Left ventricle myocardium inferior (tissue), 1 donor: Measurements from ENCODE around the gene TAF10. TPM values are rescaled to one million over a fixed set of nuclear protein-coding genes. Genes with fewer than 3 reads are reported as not detected.

Source experiments
- DNase-seq: peaks from one replicate; pipeline ENCODE4 v3.0.0-alpha.2; 2020
- H3K27ac ChIP-seq: fragments of 200-600 bp; replicated peaks from 2 replicates; pipeline ENCODE4 v1.8.0; 2021
- H3K27me3 ChIP-seq: fragments of 200-600 bp; 2 replicates; pipeline ENCODE4 v1.8.0; 2021; ENCODE audit warnings: low read depth
- H3K36me3 ChIP-seq: fragments of 200-600 bp; 2 replicates; pipeline ENCODE4 v1.8.0; 2021
- H3K4me1 ChIP-seq: fragments of 200-600 bp; 2 replicates; pipeline ENCODE4 v1.8.0; 2021
- H3K4me3 ChIP-seq: fragments of 200-600 bp; 2 replicates; pipeline ENCODE4 v1.8.0; 2021; ENCODE audit warnings: mild to moderate bottlenecking, moderate library complexity
- H3K9me3 ChIP-seq: fragments of 200-600 bp; replicated peaks from 2 replicates; pipeline ENCODE4 v1.8.0; 2021
- intact Hi-C: fragments of 100-400 bp; cut with micrococcal nuclease; formaldehyde crosslinking; loops from one replicate; pipeline ENCODE4 v1.11.0; 2022
- total RNA-seq: library from RNA; stranded (reverse); fragmentation: NEBNext Ultra II Directional; extraction: Animal tissue kit (Norgen Biotek cat#: 25700); gene quantifications from one replicate; pipeline ENCODE4 v1.2.1, GENCODE V29; 2021
- TF ChIP-seq, protein P1 (sequence below): fragments of 200-600 bp; IDR thresholded peaks from 2 replicates; pipeline ENCODE4 v1.8.0; 2021; ENCODE audit warnings: antibody characterized with exemption, mild to moderate bottlenecking, borderline replicate concordance
- donor health status: DM: no; HTN: yes; CAD: no; lungs with severe emphysema.

The TAF10 gene
- total RNA-seq, 1 donor from 2014 or later = 106 TPM

DNA sequence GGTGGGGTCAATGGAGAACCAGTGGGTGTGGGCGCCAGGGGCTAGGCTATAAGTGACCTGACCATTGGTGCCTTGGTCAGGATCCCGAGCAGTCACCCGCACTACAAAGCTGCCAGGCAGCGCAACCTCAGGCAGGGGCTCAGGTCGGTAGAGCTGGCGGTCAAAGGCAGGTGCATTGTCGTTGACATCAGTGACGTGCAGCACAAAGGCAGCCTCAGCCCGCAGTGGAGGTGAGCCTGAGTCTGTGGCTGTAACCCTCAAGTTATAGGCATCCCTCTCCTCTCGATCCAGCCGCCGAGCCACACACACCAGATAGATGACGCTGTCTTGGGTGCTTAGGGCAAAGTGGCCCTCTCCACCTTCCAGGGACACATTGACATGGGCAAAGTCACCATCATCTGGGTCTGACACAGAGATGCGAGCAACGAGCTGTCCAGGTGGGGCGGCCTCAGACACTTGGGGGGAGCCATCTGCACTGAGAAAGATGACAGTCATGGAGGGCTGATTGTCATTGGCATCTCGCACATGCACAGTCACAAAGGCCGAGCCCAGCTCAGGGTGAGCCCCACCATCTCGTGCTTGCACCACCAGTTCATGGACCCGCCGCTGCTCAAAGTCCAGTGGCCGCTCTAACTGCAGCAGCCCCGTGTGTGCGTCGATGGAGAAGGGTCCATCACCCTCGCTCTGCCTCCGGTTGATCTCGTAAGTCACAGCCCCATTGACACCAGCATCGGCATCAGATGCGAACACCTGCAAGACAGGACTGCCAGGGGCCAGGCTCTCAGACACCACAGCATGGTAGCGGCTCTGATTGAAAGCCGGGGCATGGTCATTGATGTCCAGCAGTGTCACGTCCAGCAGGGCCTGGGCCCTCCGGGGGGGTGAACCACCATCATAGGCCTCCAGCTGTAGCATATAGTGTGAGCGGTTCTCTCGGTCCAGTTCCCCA, 28.3 kb upstream of the TAF10 start:
- no peaks in the 10 kb centered on the region for H3K27me3 ChIP-seq
- TF ChIP-seq, protein P1, sequence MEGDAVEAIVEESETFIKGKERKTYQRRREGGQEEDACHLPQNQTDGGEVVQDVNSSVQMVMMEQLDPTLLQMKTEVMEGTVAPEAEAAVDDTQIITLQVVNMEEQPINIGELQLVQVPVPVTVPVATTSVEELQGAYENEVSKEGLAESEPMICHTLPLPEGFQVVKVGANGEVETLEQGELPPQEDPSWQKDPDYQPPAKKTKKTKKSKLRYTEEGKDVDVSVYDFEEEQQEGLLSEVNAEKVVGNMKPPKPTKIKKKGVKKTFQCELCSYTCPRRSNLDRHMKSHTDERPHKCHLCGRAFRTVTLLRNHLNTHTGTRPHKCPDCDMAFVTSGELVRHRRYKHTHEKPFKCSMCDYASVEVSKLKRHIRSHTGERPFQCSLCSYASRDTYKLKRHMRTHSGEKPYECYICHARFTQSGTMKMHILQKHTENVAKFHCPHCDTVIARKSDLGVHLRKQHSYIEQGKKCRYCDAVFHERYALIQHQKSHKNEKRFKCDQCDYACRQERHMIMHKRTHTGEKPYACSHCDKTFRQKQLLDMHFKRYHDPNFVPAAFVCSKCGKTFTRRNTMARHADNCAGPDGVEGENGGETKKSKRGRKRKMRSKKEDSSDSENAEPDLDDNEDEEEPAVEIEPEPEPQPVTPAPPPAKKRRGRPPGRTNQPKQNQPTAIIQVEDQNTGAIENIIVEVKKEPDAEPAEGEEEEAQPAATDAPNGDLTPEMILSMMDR = no peak
- no peak for DNase-seq

DNA sequence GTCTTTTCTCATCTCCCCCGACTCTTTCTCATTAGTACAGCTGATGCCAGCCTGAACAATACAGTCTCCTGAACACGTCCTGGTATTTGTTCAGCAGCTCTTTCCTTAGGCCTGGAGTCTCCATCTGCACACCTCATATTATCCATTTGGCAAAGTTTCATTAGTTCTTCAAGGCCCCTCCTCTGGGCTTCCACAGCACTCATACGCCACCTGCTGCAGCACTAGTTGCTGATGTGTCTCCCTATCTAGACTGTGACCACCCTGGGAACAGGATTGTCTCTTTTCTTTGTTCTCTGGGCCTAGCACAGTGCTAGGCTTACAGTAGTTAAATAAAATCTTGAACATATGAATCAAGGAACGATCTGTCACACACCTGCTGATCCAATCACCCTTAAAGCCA, 26.4 kb upstream of the TAF10 start:
- Histone ChIP-seq H3K27ac (peak overlapping the region; percentile 85), H3K4me1 (peaks cover 86% of the 10 kb centered on the region), H3K27me3 (no peaks in the 10 kb centered on the region), H3K4me3 (no peak overlapping the region), H3K9me3 (no peaks in the 10 kb centered on the region), H3K36me3 (peaks cover 6% of the 10 kb centered on the region)
- DNase-seq = no peak
- TF ChIP-seq, protein P1 = no peak
- intact Hi-C loops = no loop called here

More for the DNA sequence above, 28.3 kb upstream of the TAF10 start:
- Histone ChIP-seq H3K27ac (no peak overlapping the region), H3K4me1 (peaks cover 72% of the 10 kb centered on the region), H3K9me3 (no peaks in the 10 kb centered on the region), H3K36me3 (peaks cover 2% of the 10 kb centered on the region), H3K4me3 (no peak overlapping the region)
- intact Hi-C loops = no loop called here

DNA sequence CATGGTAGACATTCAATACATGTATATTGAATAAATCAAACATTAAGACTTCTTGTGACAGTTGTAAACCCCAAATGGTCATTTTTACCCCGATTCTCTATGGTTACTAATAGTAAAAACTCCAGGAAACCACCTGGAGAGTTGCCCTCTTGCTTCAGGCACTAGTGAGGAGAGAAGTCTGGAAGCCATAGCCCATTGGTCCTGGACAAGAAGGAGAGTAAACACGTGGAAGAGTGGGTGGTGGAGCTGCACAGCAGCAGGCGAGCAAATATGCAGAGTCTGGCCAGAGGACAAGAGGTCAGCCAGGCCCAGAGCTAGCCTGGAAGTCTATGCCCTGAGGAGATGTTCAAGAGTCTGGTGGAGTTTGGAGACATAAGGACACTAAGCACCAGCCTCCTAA, 25.9 kb upstream of the TAF10 start:
- H3K9me3 ChIP-seq = no peaks in the 10 kb centered on the region
- no peak overlapping the region for H3K4me3 ChIP-seq
- no peak for DNase-seq
- H3K36me3 ChIP-seq = peaks cover 6% of the 10 kb centered on the region
- H3K4me1 ChIP-seq = peaks cover 86% of the 10 kb centered on the region
- no peaks in the 10 kb centered on the region for H3K27me3 ChIP-seq
- peak overlapping the region; percentile 85 for H3K27ac ChIP-seq
- intact Hi-C loops = no loop called here
- TF ChIP-seq, protein P1 = no peak

DNA sequence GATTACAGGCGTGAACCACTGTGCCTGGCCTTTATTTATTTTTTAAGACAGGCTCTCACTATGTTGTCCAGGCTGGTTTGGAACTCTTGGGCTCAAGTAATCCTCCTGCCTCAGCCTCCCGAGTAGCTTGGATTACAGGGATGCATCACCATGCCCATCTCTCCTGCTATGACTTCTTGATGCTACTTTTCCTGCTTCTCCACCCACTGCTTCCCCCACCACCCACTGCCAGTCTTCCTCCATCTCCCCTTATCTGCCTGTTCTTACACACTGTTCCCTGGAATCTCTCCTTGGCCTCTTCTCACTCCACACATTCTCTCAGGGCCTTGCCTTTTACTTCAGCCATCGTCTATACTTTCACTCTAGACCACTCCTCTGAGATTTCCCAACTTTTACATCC, 24.5 kb upstream of the TAF10 start:
- H3K4me3 ChIP-seq = no peak overlapping the region
- no peaks in the 10 kb centered on the region for H3K9me3 ChIP-seq
- H3K36me3 ChIP-seq = peaks cover 11% of the 10 kb centered on the region
- no peak for DNase-seq
- TF ChIP-seq, protein P1 = no peak
- intact Hi-C loops = no loop called here
- peaks cover 78% of the 10 kb centered on the region for H3K4me1 ChIP-seq
- peak overlapping the region; percentile 85 for H3K27ac ChIP-seq
- H3K27me3 ChIP-seq = no peaks in the 10 kb centered on the region

DNA sequence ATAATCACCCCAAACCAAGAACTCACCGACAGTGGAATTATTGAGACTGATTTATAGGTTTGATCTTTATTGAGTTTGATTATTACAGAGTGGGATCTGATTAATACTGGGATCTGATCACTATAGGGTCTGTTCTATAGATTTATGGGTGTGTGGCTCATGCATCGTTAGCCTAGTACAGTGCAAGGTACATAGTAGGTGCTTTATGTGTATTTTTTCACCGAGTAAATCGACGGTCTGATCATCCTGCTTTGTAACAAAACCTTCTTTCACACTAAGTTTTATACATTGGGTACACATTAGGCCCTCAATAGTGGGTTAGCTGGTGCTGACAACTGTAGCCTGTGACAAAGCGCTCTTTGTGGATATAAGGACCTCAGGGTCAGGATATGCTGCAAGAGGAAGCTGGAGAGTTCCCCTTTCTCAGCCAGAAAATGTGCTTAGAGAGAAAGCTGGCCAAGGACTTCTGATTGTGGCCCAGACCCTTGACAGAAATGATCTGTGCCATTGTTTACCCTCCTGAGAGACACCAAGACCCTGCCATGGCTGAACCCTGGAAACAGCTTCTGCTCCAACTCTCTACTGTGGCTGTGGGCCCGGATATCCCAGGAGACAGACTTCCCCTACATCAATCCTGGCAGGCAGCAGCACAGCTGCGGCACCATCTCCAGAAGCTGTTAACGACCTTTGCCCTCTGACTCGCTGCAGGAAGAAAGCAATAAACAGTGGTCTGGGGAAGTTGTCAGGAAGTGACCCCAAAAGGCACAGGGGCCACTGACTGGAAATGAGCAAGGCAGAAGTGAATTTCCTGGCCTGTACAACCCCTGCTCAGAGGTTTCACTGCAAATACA, 23.3 kb upstream of the TAF10 start:
- TF ChIP-seq, protein P1 = no peak
- H3K36me3 ChIP-seq = peaks cover 22% of the 10 kb centered on the region
- no peak overlapping the region for H3K4me3 ChIP-seq
- peaks cover 75% of the 10 kb centered on the region for H3K4me1 ChIP-seq
- no peaks in the 10 kb centered on the region for H3K27me3 ChIP-seq
- intact Hi-C loops = no loop called here
- DNase-seq = peak; percentile 65
- H3K27ac ChIP-seq = peak overlapping the region; percentile 85
- no peaks in the 10 kb centered on the region for H3K9me3 ChIP-seq
